ENCODE data around the gene VDAC2.

VDAC2 gene

DNA sequence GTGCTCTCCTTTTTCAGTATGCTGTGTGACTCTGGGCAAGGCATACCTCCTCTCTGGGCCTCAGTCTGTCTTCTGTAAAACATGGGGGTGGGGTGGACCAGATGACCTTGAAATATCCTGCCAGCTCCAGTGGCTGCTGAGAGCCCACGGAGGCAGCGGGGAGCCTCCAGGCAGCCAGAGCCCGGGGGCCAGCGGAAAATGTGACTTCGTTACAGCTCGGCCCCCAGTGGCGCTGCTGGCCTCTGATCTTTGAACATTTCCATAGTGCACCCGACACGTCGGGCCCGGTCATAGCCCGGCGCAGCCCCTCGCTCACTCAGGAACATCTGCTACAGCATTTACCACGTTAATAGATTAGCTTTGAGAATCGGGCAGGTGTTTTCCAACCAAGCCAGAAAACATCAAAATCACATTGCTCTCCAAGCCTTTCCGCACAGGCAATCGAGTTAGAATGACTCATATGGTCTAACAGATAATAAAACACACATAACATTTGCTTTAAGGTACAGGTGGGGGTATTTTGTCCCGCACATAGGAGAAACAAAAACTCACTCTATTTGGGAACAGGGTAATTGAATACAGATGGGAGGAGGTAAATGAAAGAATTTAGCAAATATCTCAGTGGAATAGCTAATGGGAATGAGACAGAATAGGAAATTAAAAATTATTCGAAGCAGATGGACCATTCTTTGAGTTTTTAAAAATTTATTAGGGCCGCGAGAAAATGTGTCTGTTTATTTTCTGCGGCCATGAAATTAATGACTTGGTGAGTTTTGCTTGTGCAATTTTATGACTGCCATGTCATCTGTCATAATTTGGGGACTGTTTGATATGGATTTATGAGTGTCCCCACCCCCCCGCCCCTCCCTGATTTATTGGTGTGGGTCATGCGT lies 51.5 kb downstream of the VDAC2 start:
- Histone ChIP-seq H3K36me3 (ENCODE audit: insufficient read depth, insufficient read length, low read length) (no peaks in the 10 kb centered on the region), H3K27me3 (ENCODE audit: insufficient read depth, insufficient read length) (no peaks in the 10 kb centered on the region), H3K4me1 (ENCODE audit: insufficient read depth, insufficient read length) (no peaks in the 10 kb centered on the region), H3K9ac (ENCODE audit: insufficient read length, low read depth) (no peak overlapping the region), H3K4me3 (ENCODE audit: insufficient read length, low read depth) (no peak overlapping the region), H3K9me3 (ENCODE audit: insufficient read depth, low read length) (no peaks in the 10 kb centered on the region)
- TF ChIP-seq SUZ12 (IDR thresholded peaks at IDR 0.05; ENCODE audit: extremely low read depth, insufficient read depth, insufficient read length) (no peak), ZNF274 (IDR thresholded peaks at IDR 0.05; ENCODE audit: low read depth, low read length) (no peak), YY1 (IDR thresholded peaks at IDR 0.05; ENCODE audit: insufficient read depth, insufficient read length) (no peak)
- DNase-seq (ENCODE audit: low read depth, low spot score) = no peak

GRCh38 chr10:75263806-75264205 lies 53.2 kb downstream of the VDAC2 start:
- Histone ChIP-seq H3K9ac (ENCODE audit: insufficient read length, low read depth) (no peak overlapping the region), H3K4me1 (ENCODE audit: insufficient read depth, insufficient read length) (no peaks in the 10 kb centered on the region), H3K36me3 (ENCODE audit: insufficient read depth, insufficient read length, low read length) (no peaks in the 10 kb centered on the region), H3K27me3 (ENCODE audit: insufficient read depth, insufficient read length) (no peaks in the 10 kb centered on the region), H3K9me3 (ENCODE audit: insufficient read depth, low read length) (no peaks in the 10 kb centered on the region), H3K4me3 (ENCODE audit: insufficient read length, low read depth) (no peak overlapping the region)
- TF ChIP-seq ZNF274 (IDR thresholded peaks at IDR 0.05; ENCODE audit: low read depth, low read length) (no peak), YY1 (IDR thresholded peaks at IDR 0.05; ENCODE audit: insufficient read depth, insufficient read length) (no peak), SUZ12 (IDR thresholded peaks at IDR 0.05; ENCODE audit: extremely low read depth, insufficient read depth, insufficient read length) (no peak)
- DNase-seq (ENCODE audit: low read depth, low spot score) = no peak

DNA sequence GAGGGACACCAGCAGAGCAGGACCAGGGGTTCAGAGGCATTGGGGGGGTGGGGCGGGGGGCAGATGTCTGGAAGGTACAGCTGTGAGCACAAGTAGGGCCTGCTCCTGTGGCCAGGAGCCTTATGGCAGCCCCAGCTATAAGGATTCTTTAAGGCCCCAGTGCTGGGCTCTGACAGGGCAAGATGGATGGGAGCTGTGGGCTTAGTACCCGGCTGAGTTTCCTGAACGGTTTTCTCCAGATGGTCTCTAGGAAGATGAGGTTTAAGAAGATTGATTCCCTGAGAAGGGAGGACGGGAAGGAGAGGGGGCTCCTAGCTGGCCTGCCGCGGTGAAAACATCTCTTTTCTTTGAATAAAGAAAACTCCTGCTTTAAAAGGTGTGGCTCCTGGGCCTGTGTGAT lies 55.3 kb downstream of the VDAC2 start:
- Histone ChIP-seq H3K4me1 (ENCODE audit: insufficient read depth, insufficient read length) (no peaks in the 10 kb centered on the region), H3K36me3 (ENCODE audit: insufficient read depth, insufficient read length, low read length) (no peaks in the 10 kb centered on the region), H3K27me3 (ENCODE audit: insufficient read depth, insufficient read length) (no peaks in the 10 kb centered on the region), H3K4me3 (ENCODE audit: insufficient read length, low read depth) (no peak overlapping the region), H3K9ac (ENCODE audit: insufficient read length, low read depth) (no peak overlapping the region), H3K9me3 (ENCODE audit: insufficient read depth, low read length) (no peaks in the 10 kb centered on the region)
- TF ChIP-seq ZNF274 (IDR thresholded peaks at IDR 0.05; ENCODE audit: low read depth, low read length) = no peak
- DNase-seq (ENCODE audit: low read depth, low spot score) = no peak

- no peak for DNase-seq (ENCODE audit: low read depth, low spot score)
- Histone ChIP-seq H3K4me3 (ENCODE audit: insufficient read length, low read depth) (no peak overlapping the region), H3K36me3 (ENCODE audit: insufficient read depth, insufficient read length, low read length) (no peaks in the 10 kb centered on the region), H3K27me3 (ENCODE audit: insufficient read depth, insufficient read length) (no peaks in the 10 kb centered on the region), H3K9me3 (ENCODE audit: insufficient read depth, low read length) (no peaks in the 10 kb centered on the region), H3K9ac (ENCODE audit: insufficient read length, low read depth) (no peak overlapping the region), H3K4me1 (ENCODE audit: insufficient read depth, insufficient read length) (no peaks in the 10 kb centered on the region)
- TF ChIP-seq ZNF274 (IDR thresholded peaks at IDR 0.05; ENCODE audit: low read depth, low read length) = no peak
- no peak for TF ChIP-seq SUZ12 (IDR thresholded peaks at IDR 0.05; ENCODE audit: extremely low read depth, insufficient read depth, insufficient read length)
- no peak for TF ChIP-seq YY1 (IDR thresholded peaks at IDR 0.05; ENCODE audit: insufficient read depth, insufficient read length)
These were observed 56.3 kb downstream of the VDAC2 start for GRCh38 chr10:75266945-75267344.

DNA sequence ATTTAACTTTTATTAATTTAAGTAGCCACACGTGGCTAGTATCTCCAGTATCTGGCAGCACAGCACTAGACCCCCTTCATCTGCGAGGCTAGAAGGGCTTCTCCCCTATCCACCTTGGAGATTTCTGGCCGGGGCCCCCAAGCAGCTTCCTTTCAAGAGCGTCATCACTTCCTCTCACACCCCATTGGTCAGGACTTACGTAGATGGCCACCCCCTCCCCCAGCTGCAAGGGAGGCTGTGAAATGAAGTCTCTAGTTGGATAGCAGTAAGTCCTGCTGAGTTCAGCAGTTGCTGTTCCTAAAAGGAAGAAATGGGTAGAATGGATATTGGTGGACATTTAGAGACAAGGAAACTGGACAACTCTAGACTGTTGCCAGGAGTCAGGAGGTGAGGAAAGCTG lies 59.0 kb downstream of the VDAC2 start:
- H3K4me3 ChIP-seq (ENCODE audit: insufficient read length, low read depth) = no peak overlapping the region
- H3K9ac ChIP-seq (ENCODE audit: insufficient read length, low read depth) = no peak overlapping the region
- DNase-seq (ENCODE audit: low read depth, low spot score) = no peak
- H3K4me1 ChIP-seq (ENCODE audit: insufficient read depth, insufficient read length) = no peaks in the 10 kb centered on the region
- H3K36me3 ChIP-seq (ENCODE audit: insufficient read depth, insufficient read length, low read length) = no peaks in the 10 kb centered on the region
- no peaks in the 10 kb centered on the region for H3K9me3 ChIP-seq (ENCODE audit: insufficient read depth, low read length)
- no peaks in the 10 kb centered on the region for H3K27me3 ChIP-seq (ENCODE audit: insufficient read depth, insufficient read length)
- TF ChIP-seq YY1 (IDR thresholded peaks at IDR 0.05; ENCODE audit: insufficient read depth, insufficient read length) = no peak
- TF ChIP-seq ZNF274 (IDR thresholded peaks at IDR 0.05; ENCODE audit: low read depth, low read length) = no peak
- no peak for TF ChIP-seq SUZ12 (IDR thresholded peaks at IDR 0.05; ENCODE audit: extremely low read depth, insufficient read depth, insufficient read length)

DNA sequence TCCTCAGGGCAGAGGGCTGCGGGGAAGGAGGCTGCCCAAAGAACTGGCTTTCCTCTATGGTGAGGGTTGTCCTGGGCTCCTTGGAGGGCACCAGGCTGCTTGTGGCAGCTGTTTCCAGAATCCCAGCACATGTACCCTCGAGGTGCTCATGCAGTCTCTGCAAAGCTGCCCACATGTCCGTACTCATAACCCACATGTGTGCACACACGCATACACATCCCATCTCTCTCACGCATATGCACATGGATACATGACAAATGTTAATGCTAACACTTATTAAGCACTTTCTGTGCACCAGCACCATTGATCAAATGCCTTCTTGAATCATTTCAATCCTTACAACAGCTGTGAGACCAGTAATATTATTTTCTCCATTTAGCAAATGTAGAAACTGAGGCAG lies 61.5 kb downstream of the VDAC2 start:
- Histone ChIP-seq H3K4me3 (ENCODE audit: insufficient read length, low read depth) (no peak overlapping the region), H3K4me1 (ENCODE audit: insufficient read depth, insufficient read length) (peaks cover 2% of the 10 kb centered on the region), H3K9me3 (ENCODE audit: insufficient read depth, low read length) (no peaks in the 10 kb centered on the region), H3K9ac (ENCODE audit: insufficient read length, low read depth) (no peak overlapping the region), H3K27me3 (ENCODE audit: insufficient read depth, insufficient read length) (no peaks in the 10 kb centered on the region), H3K36me3 (ENCODE audit: insufficient read depth, insufficient read length, low read length) (no peaks in the 10 kb centered on the region)
- DNase-seq (ENCODE audit: low read depth, low spot score) = no peak
- TF ChIP-seq SUZ12 (IDR thresholded peaks at IDR 0.05; ENCODE audit: extremely low read depth, insufficient read depth, insufficient read length) (no peak), YY1 (IDR thresholded peaks at IDR 0.05; ENCODE audit: insufficient read depth, insufficient read length) (no peak), ZNF274 (IDR thresholded peaks at IDR 0.05; ENCODE audit: low read depth, low read length) (no peak)

DNA sequence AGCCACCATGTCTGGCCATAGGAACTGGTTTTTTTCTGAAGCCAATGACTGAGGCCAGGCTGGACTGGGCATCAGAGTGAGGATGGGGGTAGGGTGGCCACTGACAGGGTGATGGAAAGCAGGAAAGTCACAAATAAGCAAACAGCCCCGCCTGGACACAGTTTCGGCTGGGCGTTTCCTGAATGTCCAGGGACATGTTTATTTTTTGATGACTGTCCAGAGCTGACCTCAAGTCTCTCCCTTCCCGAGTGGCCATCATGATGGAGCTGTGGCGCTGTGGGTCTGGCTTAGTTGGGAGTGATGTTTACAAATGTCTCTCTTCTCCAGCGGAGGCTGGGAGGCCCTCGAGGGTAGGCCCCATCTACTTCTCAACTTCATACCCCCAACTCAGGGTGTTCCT lies 62.3 kb downstream of the VDAC2 start:
- DNase-seq (ENCODE audit: low read depth, low spot score) = no peak

More for the DNA sequence above, 62.3 kb downstream of the VDAC2 start:
- Histone ChIP-seq H3K9me3 (ENCODE audit: insufficient read depth, low read length) (no peaks in the 10 kb centered on the region), H3K9ac (ENCODE audit: insufficient read length, low read depth) (no peak overlapping the region), H3K4me3 (ENCODE audit: insufficient read length, low read depth) (no peak overlapping the region), H3K27me3 (ENCODE audit: insufficient read depth, insufficient read length) (no peaks in the 10 kb centered on the region), H3K36me3 (ENCODE audit: insufficient read depth, insufficient read length, low read length) (no peaks in the 10 kb centered on the region), H3K4me1 (ENCODE audit: insufficient read depth, insufficient read length) (peaks cover 2% of the 10 kb centered on the region)
- TF ChIP-seq SUZ12 (IDR thresholded peaks at IDR 0.05; ENCODE audit: extremely low read depth, insufficient read depth, insufficient read length) (no peak), YY1 (IDR thresholded peaks at IDR 0.05; ENCODE audit: insufficient read depth, insufficient read length) (no peak), ZNF274 (IDR thresholded peaks at IDR 0.05; ENCODE audit: low read depth, low read length) (no peak)
